SK-N-SH (cell line): ENCODE data around the gene TRIM46. TPM values are rescaled to one million over a fixed set of nuclear protein-coding genes. Genes with fewer than 3 reads are reported as not detected.
A peak's percentile ranks its signal among the peaks of the same experiment; 100 is the strongest.

Source experiments
- CTCF ChIA-PET: fragments of 300-600, 350-600 bp; formaldehyde crosslinking; extraction: SDS; loops from one replicate; lab custom pipeline; 2021; lab: Yijun Ruan, JAX
- POLR2A ChIA-PET: fragments of 350-600 bp; sonication (Branson Sonifier 250); formaldehyde crosslinking; extraction: SDS; loops from one replicate; lab custom pipeline; 2020; ENCODE audit warnings: antibody characterized with exemption, inconsistent platforms; lab: Yijun Ruan, JAX
- DNase-seq: peaks from one replicate; pipeline ENCODE4 v3.0.0; 2012
- H2AFZ ChIP-seq: fragments of 200-600 bp; sonication (generic); 2 replicates; pipeline ENCODE4 v1.8.1; 2016; ENCODE audit warnings: antibody characterized with exemption, mild to moderate bottlenecking, low read depth
- H3F3A ChIP-seq: fragments of 200-600 bp; sonication (generic); replicated peaks from 2 replicates; pipeline ENCODE3; 2016; ENCODE audit warnings: antibody characterized with exemption, mild to moderate bottlenecking; ENCODE audit not compliant: insufficient read depth
- H3K27ac ChIP-seq, 2 experiments: fragments of 200-500 bp in 1 of 2; fragments of 200-600 bp in 1 of 2; sonication (Bioruptor generic) in 1 of 2; sonication (generic), shearing (Covaris generic) in 1 of 2; 2 replicates each; pipeline versions ENCODE4 v1.5.1 to v1.6.1; 2014 to 2016; ENCODE audit warnings: low read depth in 2 of 2, inconsistent platforms in 1 of 2, low read length in 1 of 2, mild to moderate bottlenecking in 1 of 2, mixed read lengths in 1 of 2
- H3K27me3 ChIP-seq: fragments of 200-600 bp; sonication (generic), shearing (Covaris generic); 2 replicates; pipeline ENCODE4 v1.6.1; 2016; ENCODE audit warnings: mixed run types; ENCODE audit not compliant: insufficient read depth
- H3K36me3 ChIP-seq, 2 experiments: fragments of 200-500 bp in 1 of 2; fragments of 200-600 bp in 1 of 2; sonication (Bioruptor generic) in 1 of 2; sonication (generic) in 1 of 2; replicated peaks in 1 of 2; 2 replicates each; pipeline versions ENCODE3 to v1.5.1; 2014 to 2016; ENCODE audit warnings: low read length in 1 of 2, mild to moderate bottlenecking in 1 of 2; ENCODE audit not compliant: insufficient read depth in 2 of 2, control insufficient read depth in 1 of 2
- H3K4me1 ChIP-seq, 2 experiments: fragments of 200-500 bp in 1 of 2; fragments of 200-600 bp in 1 of 2; sonication (Bioruptor generic) in 1 of 2; sonication (generic), shearing (Covaris generic) in 1 of 2; 2 replicates each; pipeline versions ENCODE4 v1.5.1 to v1.6.1; 2014 to 2016; ENCODE audit warnings: low read depth in 1 of 2, low read length in 1 of 2, mixed run types in 1 of 2; ENCODE audit not compliant: insufficient read depth in 2 of 2, control insufficient read depth in 1 of 2
- H3K4me2 ChIP-seq: fragments of 200-600 bp; sonication (generic), shearing (Covaris generic); 2 replicates; pipeline ENCODE4 v1.6.1; 2017; ENCODE audit warnings: mixed run types
- H3K4me3 ChIP-seq, 2 experiments: fragments of 200-500 bp in 1 of 2; fragments of 200-600 bp in 1 of 2; sonication (Bioruptor generic) in 1 of 2; sonication (generic), shearing (Covaris generic) in 1 of 2; 2 replicates each; pipeline versions ENCODE4 v1.5.1 to v1.8.1; 2014 to 2016; ENCODE audit warnings: low read depth in 2 of 2, inconsistent platforms in 1 of 2, low read length in 1 of 2, mild to moderate bottlenecking in 1 of 2, mixed read lengths in 1 of 2, moderate library complexity in 1 of 2
- H3K79me2 ChIP-seq: fragments of 200-600 bp; sonication (generic); 2 replicates; pipeline ENCODE4 v1.8.1; 2017; ENCODE audit warnings: mild to moderate bottlenecking; ENCODE audit not compliant: insufficient read depth
- H3K9ac ChIP-seq: fragments of 200-600 bp; sonication (generic); 2 replicates; pipeline ENCODE4 v1.6.1; 2017; ENCODE audit warnings: mixed run types
- H3K9me2 ChIP-seq: fragments of 200-600 bp; sonication (generic); 2 replicates; pipeline ENCODE4 v1.6.1; 2017; ENCODE audit warnings: mixed run types
- H3K9me3 ChIP-seq: fragments of 200-600 bp; sonication (generic); 2 replicates; pipeline ENCODE4 v1.6.1; 2017; ENCODE audit warnings: mixed run types, mild to moderate bottlenecking, moderate library complexity
- H4K20me1 ChIP-seq: fragments of 200-600 bp; sonication (generic); 2 replicates; pipeline ENCODE4 v1.6.1; 2017; ENCODE audit warnings: mild to moderate bottlenecking, mixed run types; ENCODE audit not compliant: insufficient read depth
- CHD2 ChIP-seq: fragments of 150-350 bp; IDR thresholded peaks from 2 replicates; pipeline ENCODE4 v1.6.1; 2018; ENCODE audit warnings: low read length; ENCODE audit not compliant: partially characterized antibody
- ELF1 ChIP-seq: IDR thresholded peaks from 2 replicates; pipeline ENCODE4 v1.4.0; 2012
- EZH2phosphoT487 ChIP-seq: fragments of 200-600 bp; sonication (generic); IDR thresholded peaks from 2 replicates; pipeline ENCODE4 v1.6.1; 2017; ENCODE audit warnings: low read depth, mixed run types, mild to moderate bottlenecking, antibody characterized with exemption, moderate library complexity, borderline replicate concordance
- FOSL2 ChIP-seq: IDR thresholded peaks from 2 replicates; pipeline ENCODE4 v1.4.0; 2012; ENCODE audit warnings: low read depth, mild to moderate bottlenecking, moderate library complexity, borderline replicate concordance
- FOXJ3 ChIP-seq: sonication (generic); formaldehyde crosslinking; IDR thresholded peaks from 2 replicates; pipeline ENCODE4 v1.5.1; 2020; ENCODE audit warnings: mild to moderate bottlenecking, missing genetic modification reagents
- FOXM1 ChIP-seq: IDR thresholded peaks from 2 replicates; pipeline ENCODE4 v1.4.0; 2012; ENCODE audit warnings: low read depth, mild to moderate bottlenecking
- GATA2 ChIP-seq: sonication (generic); formaldehyde crosslinking; IDR thresholded peaks from 2 replicates; pipeline ENCODE4 v1.5.0; 2020; ENCODE audit warnings: mild to moderate bottlenecking, missing genetic modification reagents
- IRF3 ChIP-seq: fragments of 150-350 bp; IDR thresholded peaks from 2 replicates; pipeline ENCODE4 v1.6.1; 2016; ENCODE audit warnings: mild to moderate bottlenecking, low read depth, low read length
- MEF2A ChIP-seq: IDR thresholded peaks from 2 replicates; pipeline ENCODE4 v1.4.0; 2012; ENCODE audit warnings: low read depth, borderline replicate concordance
- NRF1 ChIP-seq: IDR thresholded peaks from 2 replicates; pipeline ENCODE4 v1.6.1; 2012; ENCODE audit warnings: low read depth, mild to moderate bottlenecking, low read length
- PBX3 ChIP-seq: IDR thresholded peaks from 2 replicates; pipeline ENCODE4; 2012
- POLR2AphosphoS5 ChIP-seq: IDR thresholded peaks from 2 replicates; pipeline ENCODE4 v1.6.1; 2012; ENCODE audit warnings: low read depth, low read length
- RAD21 ChIP-seq: IDR thresholded peaks from 2 replicates; pipeline ENCODE4 v1.6.1; 2012; ENCODE audit warnings: mild to moderate bottlenecking, low read length
- RCOR1 ChIP-seq: fragments of 150-350 bp; IDR thresholded peaks from 2 replicates; pipeline ENCODE4 v1.6.1; 2017; ENCODE audit warnings: antibody characterized with exemption, low read length
- RFX5 ChIP-seq: IDR thresholded peaks from 2 replicates; pipeline ENCODE4 v1.6.1; 2012; ENCODE audit warnings: mild to moderate bottlenecking, improper control_type of control experiment, low read length
- RXRA ChIP-seq: IDR thresholded peaks from 2 replicates; pipeline ENCODE4 v1.4.0; 2012; ENCODE audit warnings: low read depth, mild to moderate bottlenecking, borderline replicate concordance
- SIN3A ChIP-seq: IDR thresholded peaks from 2 replicates; pipeline ENCODE4 v1.6.1; 2012; ENCODE audit warnings: low read depth, mild to moderate bottlenecking, low read length, moderate library complexity, borderline replicate concordance
- SMC3 ChIP-seq: IDR thresholded peaks from 2 replicates; pipeline ENCODE4 v1.6.1; 2012; ENCODE audit warnings: low read depth, low read length, improper control_type of control experiment
- YY1 ChIP-seq: IDR thresholded peaks from 2 replicates; pipeline ENCODE4 v1.4.0; 2012; ENCODE audit warnings: low read depth, mild to moderate bottlenecking
- WGBS: methylation state at CpG from one replicate; pipeline ENCODE4 v1.1.6; 2017; ENCODE audit warnings: low lambda C conversion rate; 5-methylcytosine and 5-hydroxymethylcytosine counted together
- polyA plus RNA-seq, 3 experiments: library from polyadenylated mRNA; depleted of rRNA; stranded (reverse); fragments of >200 nt; gene quantifications; 2 replicates each; pipeline ENCODE4 v1.2.3, GENCODE V29; 2012
- TF ChIP-seq, protein P1 (sequence below): IDR thresholded peaks from 2 replicates; pipeline ENCODE4 v1.6.1; 2012; ENCODE audit warnings: mild to moderate bottlenecking, low read depth, low read length, moderate library complexity

Gene TRIM46
- polyA plus RNA-seq, 1 of the 3 experiments (the other 2 are of a cell fraction): 12.7 TPM

- Histone ChIP-seq H3K4me2 (peak overlapping the region; percentile 99), H3F3A (peaks cover 27% of the 10 kb centered on the region), H2AFZ (peak overlapping the region; percentile 75; the same call in 1 of the 2 replicates), H3K9me3 (no peaks in the 10 kb centered on the region), H3K27me3 (no peaks in the 10 kb centered on the region), H3K9ac (peak overlapping the region; percentile 100), H3K4me1 (peaks cover 0 to 29% of the 10 kb centered on the region in 2 experiments; a peak in 3 of 4 replicates), H3K36me3 (peaks cover 9 to 21% of the 10 kb centered on the region in 2 experiments), H3K9me2 (no peaks in the 10 kb centered on the region), H3K27ac (peak overlapping the region; percentile 93 to 98), H3K4me3 (peak overlapping the region; percentile 65 to 98), H3K79me2 (peaks cover 29% of the 10 kb centered on the region), H4K20me1 (no peaks in the 10 kb centered on the region)
- DNase-seq: no peak
- ChIA-PET POLR2A (interaction anchor here (0.6 to 3.4 kb wide), 4 partner anchors 10 to 53 kb away, joined by 3 to 25 read pairs (median 3); partner anchors contain the start of gene SCAMP3), CTCF (interaction anchor here (0.9 to 5.1 kb wide), 8 partner anchors 10 to 99 kb away, joined by 3 to 80 read pairs (median 4); partner anchors contain the start of genes KRTCAP2 and TRIM46)
- no peak for TF ChIP-seq SMC3
- no peak for TF ChIP-seq FOXJ3 (CRISPR knock-in tag)
- TF ChIP-seq RCOR1: no peak
- no peak for TF ChIP-seq FOXM1
- no peak for TF ChIP-seq RXRA
- TF ChIP-seq EZH2phosphoT487: no peak
- TF ChIP-seq NRF1: no peak
- no peak for TF ChIP-seq FOSL2
- no peak for TF ChIP-seq CHD2
- no peak for TF ChIP-seq IRF3
- no peak for TF ChIP-seq SIN3A
- TF ChIP-seq, protein P1, sequence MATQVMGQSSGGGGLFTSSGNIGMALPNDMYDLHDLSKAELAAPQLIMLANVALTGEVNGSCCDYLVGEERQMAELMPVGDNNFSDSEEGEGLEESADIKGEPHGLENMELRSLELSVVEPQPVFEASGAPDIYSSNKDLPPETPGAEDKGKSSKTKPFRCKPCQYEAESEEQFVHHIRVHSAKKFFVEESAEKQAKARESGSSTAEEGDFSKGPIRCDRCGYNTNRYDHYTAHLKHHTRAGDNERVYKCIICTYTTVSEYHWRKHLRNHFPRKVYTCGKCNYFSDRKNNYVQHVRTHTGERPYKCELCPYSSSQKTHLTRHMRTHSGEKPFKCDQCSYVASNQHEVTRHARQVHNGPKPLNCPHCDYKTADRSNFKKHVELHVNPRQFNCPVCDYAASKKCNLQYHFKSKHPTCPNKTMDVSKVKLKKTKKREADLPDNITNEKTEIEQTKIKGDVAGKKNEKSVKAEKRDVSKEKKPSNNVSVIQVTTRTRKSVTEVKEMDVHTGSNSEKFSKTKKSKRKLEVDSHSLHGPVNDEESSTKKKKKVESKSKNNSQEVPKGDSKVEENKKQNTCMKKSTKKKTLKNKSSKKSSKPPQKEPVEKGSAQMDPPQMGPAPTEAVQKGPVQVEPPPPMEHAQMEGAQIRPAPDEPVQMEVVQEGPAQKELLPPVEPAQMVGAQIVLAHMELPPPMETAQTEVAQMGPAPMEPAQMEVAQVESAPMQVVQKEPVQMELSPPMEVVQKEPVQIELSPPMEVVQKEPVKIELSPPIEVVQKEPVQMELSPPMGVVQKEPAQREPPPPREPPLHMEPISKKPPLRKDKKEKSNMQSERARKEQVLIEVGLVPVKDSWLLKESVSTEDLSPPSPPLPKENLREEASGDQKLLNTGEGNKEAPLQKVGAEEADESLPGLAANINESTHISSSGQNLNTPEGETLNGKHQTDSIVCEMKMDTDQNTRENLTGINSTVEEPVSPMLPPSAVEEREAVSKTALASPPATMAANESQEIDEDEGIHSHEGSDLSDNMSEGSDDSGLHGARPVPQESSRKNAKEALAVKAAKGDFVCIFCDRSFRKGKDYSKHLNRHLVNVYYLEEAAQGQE: no peak
- TF ChIP-seq PBX3: no peak
- no peak for TF ChIP-seq RAD21
- TF ChIP-seq ELF1: no peak
- no peak; the same call in 1 of the 2 replicates for TF ChIP-seq YY1
- TF ChIP-seq RFX5: no peak
- no peak for TF ChIP-seq POLR2AphosphoS5
- no peak for TF ChIP-seq GATA2 (CRISPR knock-in tag)
- TF ChIP-seq MEF2A: no peak
- WGBS: 12% methylated on average over 10 of the region's 13 CpGs
Measured at GRCh38 chr1:155209312-155209721, 35.7 kb downstream of the TRIM46 start.
